ENCODE measurements around the gene GPC6. TPM values are rescaled to one million over a fixed set of nuclear protein-coding genes. Genes with fewer than 3 reads are reported as not detected.

Gene GPC6
- polyA plus RNA-seq, 2 donors = 0.16 to 0.22 TPM

DNA sequence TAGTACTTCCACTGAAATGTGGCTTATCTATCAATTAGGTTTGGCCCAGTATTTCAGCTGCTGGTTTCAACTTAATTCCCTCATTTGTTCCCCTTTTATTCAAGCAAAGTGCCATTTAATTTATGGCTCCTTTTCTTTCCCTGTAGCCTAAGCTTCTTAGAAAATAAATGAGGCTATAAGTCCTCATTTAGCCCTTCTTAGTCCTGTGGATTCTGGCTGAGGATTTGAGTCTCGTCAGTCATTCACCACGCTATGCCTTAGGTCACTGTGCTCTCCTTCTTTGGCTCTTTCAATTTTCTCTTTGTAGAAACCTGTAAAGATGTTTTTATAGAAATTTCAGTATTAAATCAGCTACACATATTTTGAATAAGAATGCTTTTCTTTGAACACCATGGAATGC, 579.1 kb downstream of the GPC6 start:
- Histone ChIP-seq H3K27me3 (ENCODE audit: control insufficient read depth in 1 of 2, insufficient read depth in 2 of 2, low read length in 2 of 2) (no peaks in the 10 kb centered on the region), H3K36me3 (ENCODE audit: control insufficient read depth in 2 of 2, insufficient read depth in 2 of 2, low read length in 1 of 2) (no peaks in the 10 kb centered on the region), H3K4me1 (ENCODE audit: control insufficient read depth in 2 of 2, insufficient read depth in 2 of 2, low read length in 1 of 2) (no peaks in the 10 kb centered on the region), H3K27ac (ENCODE audit: low read depth in 2 of 2, low read length in 1 of 2) (no peak overlapping the region), H3K4me3 (ENCODE audit: low read depth in 1 of 2, low read length in 2 of 2) (no peak overlapping the region), H3K9me3 (ENCODE audit: control insufficient read depth in 2 of 2, insufficient read depth in 1 of 2, low read depth in 1 of 2, low read length in 1 of 2) (no peaks in the 10 kb centered on the region)
- 73 to 88% methylated on average over 2 of the region's 2 CpGs for WGBS, 2 donors

DNA sequence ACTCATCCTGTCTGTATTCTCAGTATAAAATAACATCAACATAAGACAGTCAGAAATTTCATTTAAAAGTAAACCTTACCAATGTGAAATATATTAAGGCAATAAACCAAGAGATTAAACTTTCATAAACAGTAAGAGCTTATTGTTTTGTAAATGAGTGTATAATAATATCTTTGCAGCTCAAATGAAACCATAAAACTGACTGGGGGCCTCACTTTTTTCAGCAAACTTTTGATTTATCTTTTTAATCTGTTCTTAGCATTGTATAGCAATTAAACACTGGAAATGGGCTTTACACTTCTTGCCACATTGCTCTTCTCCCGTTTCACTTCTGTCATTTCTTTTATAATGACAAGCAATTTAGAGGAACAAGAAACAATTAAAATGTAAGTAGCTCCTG, 580.3 kb downstream of the GPC6 start:
- Histone ChIP-seq H3K9me3 (ENCODE audit: control insufficient read depth in 2 of 2, insufficient read depth in 1 of 2, low read depth in 1 of 2, low read length in 1 of 2) (no peaks in the 10 kb centered on the region), H3K27me3 (ENCODE audit: control insufficient read depth in 1 of 2, insufficient read depth in 2 of 2, low read length in 2 of 2) (no peaks in the 10 kb centered on the region), H3K4me3 (ENCODE audit: low read depth in 1 of 2, low read length in 2 of 2) (no peak overlapping the region), H3K36me3 (ENCODE audit: control insufficient read depth in 2 of 2, insufficient read depth in 2 of 2, low read length in 1 of 2) (no peaks in the 10 kb centered on the region), H3K27ac (ENCODE audit: low read depth in 2 of 2, low read length in 1 of 2) (no peak overlapping the region), H3K4me1 (ENCODE audit: control insufficient read depth in 2 of 2, insufficient read depth in 2 of 2, low read length in 1 of 2) (no peaks in the 10 kb centered on the region)
- WGBS, 2 donors = 45 to 63% methylated on average over 1 of the region's 1 CpG

DNA sequence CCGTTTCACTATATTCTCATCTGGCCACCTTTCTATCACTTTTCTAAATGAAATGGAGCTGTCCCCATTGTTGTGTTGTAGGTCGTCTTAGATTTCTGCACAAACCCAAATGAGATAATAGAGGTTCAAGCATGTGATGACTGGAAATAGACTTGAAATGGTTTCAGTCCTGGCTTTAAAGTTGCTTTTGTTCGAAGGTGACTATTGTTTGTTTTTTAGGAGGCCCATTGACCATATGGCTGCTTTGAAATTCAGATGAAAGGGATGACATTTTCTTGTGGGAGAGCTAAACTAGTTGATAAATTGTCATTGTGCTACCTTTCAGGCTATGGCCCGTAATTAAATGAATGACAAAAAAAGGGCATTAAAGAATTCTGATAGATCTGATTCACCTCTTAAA, 583.7 kb downstream of the GPC6 start:
- no peaks in the 10 kb centered on the region for H3K27me3 ChIP-seq (ENCODE audit: control insufficient read depth in 1 of 2, insufficient read depth in 2 of 2, low read length in 2 of 2)
- no peaks in the 10 kb centered on the region for H3K36me3 ChIP-seq (ENCODE audit: control insufficient read depth in 2 of 2, insufficient read depth in 2 of 2, low read length in 1 of 2)
- no peaks in the 10 kb centered on the region for H3K9me3 ChIP-seq (ENCODE audit: control insufficient read depth in 2 of 2, insufficient read depth in 1 of 2, low read depth in 1 of 2, low read length in 1 of 2)
- no peak overlapping the region for H3K4me3 ChIP-seq (ENCODE audit: low read depth in 1 of 2, low read length in 2 of 2)
- no peak overlapping the region for H3K27ac ChIP-seq (ENCODE audit: low read depth in 2 of 2, low read length in 1 of 2)
- no peaks in the 10 kb centered on the region for H3K4me1 ChIP-seq (ENCODE audit: control insufficient read depth in 2 of 2, insufficient read depth in 2 of 2, low read length in 1 of 2)
- WGBS, 2 donors = 42 to 60% methylated on average over 4 of the region's 4 CpGs

DNA sequence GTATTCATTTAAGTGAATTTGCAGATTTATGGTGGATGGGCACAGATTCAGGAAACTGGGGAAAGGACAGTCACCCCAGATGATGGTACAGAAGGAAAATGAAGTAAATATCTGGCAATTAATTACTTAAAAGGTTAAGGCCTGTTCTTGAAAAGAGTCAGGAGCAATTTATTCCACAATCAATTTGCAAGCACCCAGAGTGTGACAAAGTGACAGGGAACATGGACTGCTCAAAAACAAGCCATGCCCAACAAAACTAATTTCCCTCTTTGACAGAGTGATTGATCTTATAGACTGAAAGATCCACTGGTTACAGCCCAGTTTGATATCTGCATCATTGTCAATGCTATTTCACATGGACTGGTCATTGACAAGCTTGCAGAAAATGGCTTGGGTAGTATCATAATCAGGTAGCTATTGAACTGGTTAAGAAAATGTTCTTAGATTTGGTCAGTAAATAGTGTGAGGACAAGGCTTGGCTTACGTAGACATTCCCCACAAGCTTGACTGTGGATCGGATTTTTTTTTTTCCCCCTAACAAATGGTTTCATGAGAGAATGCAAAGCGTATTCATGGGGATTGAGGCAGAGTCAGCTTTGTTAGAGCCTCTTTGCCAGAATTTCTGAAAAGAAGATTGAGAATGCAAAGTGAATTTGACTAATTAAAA, 584.6 kb downstream of the GPC6 start:
- 77 to 87% methylated on average over 3 of the region's 3 CpGs for WGBS, 2 donors
- no peaks in the 10 kb centered on the region for H3K36me3 ChIP-seq (ENCODE audit: control insufficient read depth in 2 of 2, insufficient read depth in 2 of 2, low read length in 1 of 2)
- no peaks in the 10 kb centered on the region for H3K27me3 ChIP-seq (ENCODE audit: control insufficient read depth in 1 of 2, insufficient read depth in 2 of 2, low read length in 2 of 2)
- H3K4me3 ChIP-seq (ENCODE audit: low read depth in 1 of 2, low read length in 2 of 2) = no peak overlapping the region
- H3K9me3 ChIP-seq (ENCODE audit: control insufficient read depth in 2 of 2, insufficient read depth in 1 of 2, low read depth in 1 of 2, low read length in 1 of 2) = no peaks in the 10 kb centered on the region
- H3K27ac ChIP-seq (ENCODE audit: low read depth in 2 of 2, low read length in 1 of 2) = no peak overlapping the region
- no peaks in the 10 kb centered on the region for H3K4me1 ChIP-seq (ENCODE audit: control insufficient read depth in 2 of 2, insufficient read depth in 2 of 2, low read length in 1 of 2)

DNA sequence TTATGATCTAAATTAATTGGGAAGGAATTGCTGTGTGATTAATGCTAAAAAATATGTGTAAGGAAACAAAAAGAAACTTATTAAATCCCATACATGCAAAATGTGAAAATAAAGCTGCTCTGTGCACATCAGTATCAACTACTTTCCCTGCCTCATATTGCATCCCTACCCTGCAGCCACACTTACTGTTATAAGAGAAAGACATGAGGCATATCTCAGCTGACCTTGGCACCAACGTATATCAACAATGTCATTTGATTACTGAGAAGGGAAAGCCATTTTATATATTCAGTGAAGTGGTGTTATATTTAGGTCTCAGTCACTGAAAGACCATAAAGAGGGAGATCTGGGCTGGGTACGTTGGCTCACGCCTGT, 585.1 kb downstream of the GPC6 start:
- no peaks in the 10 kb centered on the region for H3K4me1 ChIP-seq (ENCODE audit: control insufficient read depth in 2 of 2, insufficient read depth in 2 of 2, low read length in 1 of 2)
- 84 to 85% methylated on average over 3 of the region's 3 CpGs for WGBS, 2 donors

DNA sequence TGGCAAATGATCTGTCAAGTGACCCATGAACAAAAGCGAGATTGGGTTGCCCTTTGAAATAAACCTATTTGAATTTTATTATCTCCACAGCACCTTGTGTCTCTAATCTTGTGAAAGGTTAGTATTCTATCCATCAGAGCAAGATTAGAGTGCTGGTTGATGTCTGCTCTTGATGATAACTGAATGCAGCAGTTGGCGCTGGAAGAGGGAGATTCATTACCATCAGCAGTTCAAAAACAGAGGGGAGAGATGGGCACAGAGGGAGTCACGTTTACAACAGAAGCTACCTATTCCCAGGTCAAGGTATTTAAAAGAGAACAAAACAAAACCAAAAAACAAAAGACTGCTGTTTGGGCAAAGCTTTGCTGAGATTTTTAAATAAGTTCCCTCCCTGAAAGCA, 588.1 kb downstream of the GPC6 start:
- no peaks in the 10 kb centered on the region for H3K36me3 ChIP-seq (ENCODE audit: control insufficient read depth in 2 of 2, insufficient read depth in 2 of 2, low read length in 1 of 2)
- no peaks in the 10 kb centered on the region for H3K27me3 ChIP-seq (ENCODE audit: control insufficient read depth in 1 of 2, insufficient read depth in 2 of 2, low read length in 2 of 2)
- WGBS, 2 donors = 67 to 78% methylated on average over 3 of the region's 3 CpGs
- H3K4me1 ChIP-seq (ENCODE audit: control insufficient read depth in 2 of 2, insufficient read depth in 2 of 2, low read length in 1 of 2) = no peaks in the 10 kb centered on the region
- no peak overlapping the region for H3K4me3 ChIP-seq (ENCODE audit: low read depth in 1 of 2, low read length in 2 of 2)
- H3K27ac ChIP-seq (ENCODE audit: low read depth in 2 of 2, low read length in 1 of 2) = no peak overlapping the region
- H3K9me3 ChIP-seq (ENCODE audit: control insufficient read depth in 2 of 2, insufficient read depth in 1 of 2, low read depth in 1 of 2, low read length in 1 of 2) = no peaks in the 10 kb centered on the region

More for the DNA sequence above, 585.1 kb downstream of the GPC6 start:
- H3K4me3 ChIP-seq (ENCODE audit: low read depth in 1 of 2, low read length in 2 of 2) = no peak overlapping the region
- H3K36me3 ChIP-seq (ENCODE audit: control insufficient read depth in 2 of 2, insufficient read depth in 2 of 2, low read length in 1 of 2) = no peaks in the 10 kb centered on the region
- H3K27ac ChIP-seq (ENCODE audit: low read depth in 2 of 2, low read length in 1 of 2) = no peak overlapping the region
- H3K27me3 ChIP-seq (ENCODE audit: control insufficient read depth in 1 of 2, insufficient read depth in 2 of 2, low read length in 2 of 2) = no peaks in the 10 kb centered on the region
- no peaks in the 10 kb centered on the region for H3K9me3 ChIP-seq (ENCODE audit: control insufficient read depth in 2 of 2, insufficient read depth in 1 of 2, low read depth in 1 of 2, low read length in 1 of 2)

DNA sequence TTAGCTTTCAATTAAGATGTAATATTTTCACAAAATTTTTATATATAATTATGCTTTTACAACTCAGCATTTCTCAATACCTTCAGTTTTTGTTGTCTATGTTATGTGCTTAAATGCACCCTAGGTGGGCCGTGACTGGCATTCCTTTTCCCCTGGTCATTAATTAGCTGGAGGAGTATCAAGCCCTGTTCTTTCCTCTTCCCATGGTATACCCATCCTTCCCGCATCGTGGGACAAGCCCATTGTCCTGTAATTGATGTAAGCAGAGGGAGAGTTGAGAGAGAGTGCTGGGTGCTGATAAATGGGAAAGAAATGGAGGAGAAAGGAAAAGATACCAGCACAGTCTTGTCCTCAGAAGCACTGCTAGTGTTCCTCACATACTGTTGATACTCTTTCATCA, 591.7 kb downstream of the GPC6 start:
- H3K27ac ChIP-seq (ENCODE audit: low read depth in 2 of 2, low read length in 1 of 2) = no peak overlapping the region
- no peaks in the 10 kb centered on the region for H3K36me3 ChIP-seq (ENCODE audit: control insufficient read depth in 2 of 2, insufficient read depth in 2 of 2, low read length in 1 of 2)
- no peaks in the 10 kb centered on the region for H3K27me3 ChIP-seq (ENCODE audit: control insufficient read depth in 1 of 2, insufficient read depth in 2 of 2, low read length in 2 of 2)
- H3K9me3 ChIP-seq (ENCODE audit: control insufficient read depth in 2 of 2, insufficient read depth in 1 of 2, low read depth in 1 of 2, low read length in 1 of 2) = no peaks in the 10 kb centered on the region
- 92% methylated on average over 3 of the region's 3 CpGs for WGBS, 2 donors
- H3K4me3 ChIP-seq (ENCODE audit: low read depth in 1 of 2, low read length in 2 of 2) = no peak overlapping the region
- H3K4me1 ChIP-seq (ENCODE audit: control insufficient read depth in 2 of 2, insufficient read depth in 2 of 2, low read length in 1 of 2) = no peaks in the 10 kb centered on the region

DNA sequence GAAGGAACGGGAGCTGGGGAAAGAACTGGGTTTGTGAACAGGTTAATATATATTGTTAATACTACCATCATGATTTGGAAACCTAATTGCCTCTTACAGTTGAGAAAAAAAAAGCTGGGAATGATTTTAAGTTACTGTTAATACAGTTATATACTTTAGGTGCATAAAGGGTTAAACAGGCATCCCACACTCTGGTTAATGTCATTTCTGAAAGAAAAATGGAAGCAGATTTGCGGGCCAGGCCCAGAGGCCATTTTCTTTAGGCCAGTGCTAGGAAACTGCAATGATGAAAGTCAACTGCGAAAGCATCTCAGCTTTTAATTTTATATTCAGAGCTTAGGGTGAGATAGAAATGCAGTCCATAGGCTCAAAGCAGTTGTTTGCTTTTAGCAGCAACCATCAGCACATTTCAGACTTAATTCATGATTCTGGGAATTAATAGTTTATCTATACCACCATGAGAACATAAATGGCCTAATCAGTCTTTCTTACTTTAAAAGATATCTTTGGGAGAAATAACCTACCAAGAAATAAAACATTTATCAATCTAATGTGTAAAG, 592.8 kb downstream of the GPC6 start:
- Histone ChIP-seq H3K9me3 (ENCODE audit: control insufficient read depth in 2 of 2, insufficient read depth in 1 of 2, low read depth in 1 of 2, low read length in 1 of 2) (no peaks in the 10 kb centered on the region), H3K4me3 (ENCODE audit: low read depth in 1 of 2, low read length in 2 of 2) (no peak overlapping the region), H3K36me3 (ENCODE audit: control insufficient read depth in 2 of 2, insufficient read depth in 2 of 2, low read length in 1 of 2) (no peaks in the 10 kb centered on the region), H3K27me3 (ENCODE audit: control insufficient read depth in 1 of 2, insufficient read depth in 2 of 2, low read length in 2 of 2) (no peaks in the 10 kb centered on the region), H3K27ac (ENCODE audit: low read depth in 2 of 2, low read length in 1 of 2) (no peak overlapping the region), H3K4me1 (ENCODE audit: control insufficient read depth in 2 of 2, insufficient read depth in 2 of 2, low read length in 1 of 2) (no peaks in the 10 kb centered on the region)
- WGBS, 2 donors = 71 to 85% methylated on average over 3 of the region's 3 CpGs

DNA sequence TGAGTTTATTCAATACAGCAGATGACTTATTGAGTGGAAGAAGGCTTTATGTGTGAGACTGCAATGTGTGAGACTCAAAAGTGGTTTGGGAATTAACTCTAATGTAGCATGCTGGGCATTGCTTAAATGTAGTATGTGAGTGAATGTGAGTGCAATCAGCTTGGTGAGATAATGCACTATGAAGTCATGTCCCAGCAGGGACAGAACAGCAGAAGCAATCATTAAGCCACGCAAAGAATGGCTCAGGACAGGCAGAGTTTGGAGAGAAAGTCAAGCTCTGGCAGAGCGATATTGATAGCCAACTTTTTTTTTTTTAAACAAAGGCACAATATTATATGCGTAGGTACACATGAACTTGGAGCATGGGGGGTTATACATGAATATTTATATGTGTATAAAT, 597.7 kb downstream of the GPC6 start:
- 87% methylated on average over 3 of the region's 3 CpGs for WGBS, 2 donors
- no peak overlapping the region for H3K4me3 ChIP-seq (ENCODE audit: low read depth in 1 of 2, low read length in 2 of 2)
- no peaks in the 10 kb centered on the region for H3K4me1 ChIP-seq (ENCODE audit: control insufficient read depth in 2 of 2, insufficient read depth in 2 of 2, low read length in 1 of 2)
- H3K9me3 ChIP-seq (ENCODE audit: control insufficient read depth in 2 of 2, insufficient read depth in 1 of 2, low read depth in 1 of 2, low read length in 1 of 2) = no peaks in the 10 kb centered on the region
- no peaks in the 10 kb centered on the region for H3K36me3 ChIP-seq (ENCODE audit: control insufficient read depth in 2 of 2, insufficient read depth in 2 of 2, low read length in 1 of 2)
- H3K27me3 ChIP-seq (ENCODE audit: control insufficient read depth in 1 of 2, insufficient read depth in 2 of 2, low read length in 2 of 2) = no peaks in the 10 kb centered on the region
- H3K27ac ChIP-seq (ENCODE audit: low read depth in 2 of 2, low read length in 1 of 2) = no peak overlapping the region

DNA sequence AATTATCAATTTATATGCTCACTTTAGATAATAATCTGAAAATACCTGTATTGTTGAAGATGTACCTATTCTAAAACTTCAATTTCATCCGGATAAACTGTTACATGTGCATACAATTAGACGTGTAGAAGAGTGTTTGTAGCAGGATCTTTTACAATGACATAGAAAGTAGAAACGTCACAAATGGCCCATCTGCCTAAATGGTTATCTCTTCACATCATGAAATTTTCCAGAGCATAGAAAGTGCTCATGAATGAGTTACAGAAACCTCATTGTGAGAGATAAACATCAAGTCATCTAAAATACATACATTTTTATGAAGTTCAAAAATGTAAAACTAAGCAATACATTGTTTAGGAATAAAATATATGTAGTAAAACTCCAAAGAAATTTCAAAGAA, 607.4 kb downstream of the GPC6 start:
- H3K27me3 ChIP-seq (ENCODE audit: control insufficient read depth in 1 of 2, insufficient read depth in 2 of 2, low read length in 2 of 2) = no peaks in the 10 kb centered on the region
- H3K36me3 ChIP-seq (ENCODE audit: control insufficient read depth in 2 of 2, insufficient read depth in 2 of 2, low read length in 1 of 2) = no peaks in the 10 kb centered on the region
- WGBS, 2 donors = 79 to 80% methylated on average over 3 of the region's 3 CpGs

More for the DNA sequence above, 607.4 kb downstream of the GPC6 start:
- Histone ChIP-seq H3K4me1 (ENCODE audit: control insufficient read depth in 2 of 2, insufficient read depth in 2 of 2, low read length in 1 of 2) (no peaks in the 10 kb centered on the region), H3K4me3 (ENCODE audit: low read depth in 1 of 2, low read length in 2 of 2) (no peak overlapping the region), H3K27ac (ENCODE audit: low read depth in 2 of 2, low read length in 1 of 2) (no peak overlapping the region), H3K9me3 (ENCODE audit: control insufficient read depth in 2 of 2, insufficient read depth in 1 of 2, low read depth in 1 of 2, low read length in 1 of 2) (no peaks in the 10 kb centered on the region)
